Measurements from ENCODE around the gene ABLIM2.

Gene ABLIM2

GRCh38 chr4:8070736-8071718, 87.6 kb downstream of the ABLIM2 start:
- DNase-seq (ENCODE audit: low read depth in 2 of 2), result no peak

DNA sequence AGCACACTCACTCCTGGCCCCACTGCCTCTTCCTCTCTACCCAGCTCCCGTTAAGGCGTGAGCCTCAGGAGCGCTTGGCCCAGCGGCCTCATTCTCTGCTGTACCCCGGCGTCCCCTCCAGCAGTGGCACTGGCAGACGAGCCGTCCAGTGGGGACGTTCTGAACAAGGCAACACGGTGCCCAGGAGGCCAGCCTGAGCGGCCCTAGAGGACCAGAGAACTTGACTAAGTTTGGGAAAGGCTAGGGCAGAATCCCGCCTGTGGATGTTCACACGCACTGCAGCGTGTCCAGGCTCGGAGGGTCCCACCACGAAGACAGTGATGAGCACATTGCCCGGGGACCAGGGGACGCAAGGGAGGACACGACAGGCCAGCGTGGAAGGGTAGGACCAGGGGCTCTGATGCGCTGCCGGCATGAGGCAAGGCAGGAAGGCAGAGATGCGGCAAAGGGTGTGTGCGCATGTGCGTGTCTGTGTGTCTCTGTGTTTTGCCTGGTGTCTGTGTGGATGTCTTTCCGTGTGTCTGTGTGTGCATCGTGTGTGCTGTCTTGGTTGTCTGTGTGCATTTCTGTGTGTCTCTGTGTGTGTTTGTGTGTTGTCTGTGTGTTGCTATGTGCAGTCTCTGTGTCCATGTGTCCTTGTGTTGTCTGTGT, 89.4 kb downstream of the ABLIM2 start:
- no peak for DNase-seq (ENCODE audit: low read depth in 2 of 2)

DNA sequence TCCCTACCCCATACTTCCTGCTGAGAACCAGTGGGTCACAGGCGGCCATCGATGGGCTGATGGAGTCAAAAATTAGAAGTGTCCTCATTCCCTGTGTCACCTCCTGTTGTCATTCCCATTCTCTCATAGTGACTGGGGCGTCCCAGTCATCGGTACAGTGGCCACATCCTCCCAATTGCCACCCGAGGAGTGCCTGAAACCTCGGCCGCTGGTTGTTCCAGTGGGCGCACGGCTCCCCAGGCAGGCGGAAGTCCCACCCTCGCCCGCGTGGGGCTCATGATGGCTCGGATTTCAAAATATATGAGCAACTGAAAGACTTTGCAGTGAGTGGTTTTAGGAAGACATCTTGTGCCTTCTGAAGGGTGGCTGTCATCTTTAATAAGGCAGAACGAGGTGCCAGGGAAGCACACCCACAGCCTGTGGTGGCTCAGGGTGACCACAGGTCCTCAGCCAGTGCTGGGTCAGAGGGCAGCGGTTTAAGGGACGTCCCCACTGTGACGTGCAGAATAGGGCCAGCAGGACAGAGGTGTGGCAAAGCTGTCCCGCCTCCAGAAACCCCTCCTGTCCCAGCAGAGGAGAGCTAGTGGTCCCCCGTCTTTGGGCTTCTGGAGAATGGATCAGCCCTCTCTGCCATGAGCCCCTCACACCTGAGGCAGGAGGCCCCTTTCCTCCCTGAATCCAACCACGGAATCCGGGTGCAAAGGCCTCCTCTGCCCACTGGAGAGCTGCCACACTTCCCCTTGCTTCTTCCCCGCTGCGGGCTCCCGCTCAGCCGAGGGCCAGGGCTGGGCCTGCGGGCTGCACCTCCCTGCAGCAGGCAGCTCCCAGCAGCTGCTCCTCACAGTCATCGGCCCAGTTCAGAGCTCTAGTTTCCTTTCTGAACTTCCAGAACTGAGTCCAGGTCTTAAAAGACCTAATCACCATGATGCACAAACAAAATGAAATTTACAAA, 90.4 kb downstream of the ABLIM2 start:
- DNase-seq (ENCODE audit: low read depth in 2 of 2), result no peak

DNA sequence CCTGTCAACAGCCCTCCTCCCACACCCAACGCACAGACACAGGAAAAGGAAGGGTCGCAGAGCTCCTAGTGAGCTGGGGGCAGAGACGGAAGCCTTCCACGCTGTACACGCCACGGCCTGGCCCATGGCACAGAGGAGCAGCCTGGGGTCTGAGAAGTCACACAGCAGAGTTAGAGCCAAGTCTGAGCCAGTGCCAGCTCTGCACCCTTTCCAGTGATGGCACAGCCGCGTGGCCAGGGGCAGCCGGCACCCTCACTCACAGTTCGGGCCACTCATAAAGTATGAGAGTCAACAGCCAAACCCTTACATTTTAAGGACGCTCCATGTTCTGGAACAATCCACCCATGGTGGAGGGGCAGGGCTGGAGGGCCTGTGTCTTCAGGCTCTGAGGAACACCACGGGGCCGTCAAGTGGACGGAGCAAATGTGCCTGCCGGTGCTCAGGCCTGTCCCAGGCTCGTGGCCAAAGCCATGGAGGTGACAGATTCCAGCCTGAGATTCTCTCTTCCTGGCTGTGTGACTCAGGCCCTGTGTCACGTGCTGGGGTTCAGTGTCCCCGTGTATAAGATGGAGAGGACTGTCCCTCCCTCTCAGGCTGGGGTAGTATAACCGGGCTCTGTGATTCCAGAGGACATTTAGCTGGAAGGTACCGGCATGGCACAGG, 91.2 kb downstream of the ABLIM2 start:
- no peak for DNase-seq (ENCODE audit: low read depth in 2 of 2)

DNA sequence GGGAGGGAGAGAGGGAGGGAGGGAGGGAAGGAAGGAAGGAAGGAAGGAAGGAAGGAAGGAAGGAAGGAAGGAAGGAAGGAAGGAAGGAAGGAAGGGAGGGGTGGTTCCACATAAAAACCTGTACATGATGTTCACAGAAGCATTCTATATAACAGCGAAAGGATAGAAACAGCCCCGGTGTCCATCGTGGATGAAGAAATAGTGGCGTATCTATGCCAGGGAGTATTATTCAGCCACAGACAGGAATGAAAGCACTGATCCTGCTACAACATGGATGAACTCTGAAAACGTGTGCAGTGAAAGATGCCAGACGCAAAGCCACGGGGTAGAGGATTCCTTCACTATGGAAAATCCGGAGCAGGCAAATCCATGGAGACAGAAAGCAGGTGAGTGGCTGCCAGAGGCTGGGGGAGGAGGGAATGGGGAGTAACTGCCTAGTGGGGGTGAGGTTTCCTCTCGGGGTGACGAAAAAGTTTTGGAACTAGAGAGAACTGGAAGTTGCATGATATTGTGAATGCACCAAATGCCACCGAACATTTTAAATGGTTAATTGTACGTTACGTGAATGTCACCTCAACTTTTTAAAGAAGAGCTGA, 92.2 kb downstream of the ABLIM2 start:
- DNase-seq (ENCODE audit: low read depth in 2 of 2), result no peak

GRCh38 chr4:8063974-8064563, 94.5 kb downstream of the ABLIM2 start:
- DNase-seq (ENCODE audit: low read depth in 2 of 2), result no peak

DNA sequence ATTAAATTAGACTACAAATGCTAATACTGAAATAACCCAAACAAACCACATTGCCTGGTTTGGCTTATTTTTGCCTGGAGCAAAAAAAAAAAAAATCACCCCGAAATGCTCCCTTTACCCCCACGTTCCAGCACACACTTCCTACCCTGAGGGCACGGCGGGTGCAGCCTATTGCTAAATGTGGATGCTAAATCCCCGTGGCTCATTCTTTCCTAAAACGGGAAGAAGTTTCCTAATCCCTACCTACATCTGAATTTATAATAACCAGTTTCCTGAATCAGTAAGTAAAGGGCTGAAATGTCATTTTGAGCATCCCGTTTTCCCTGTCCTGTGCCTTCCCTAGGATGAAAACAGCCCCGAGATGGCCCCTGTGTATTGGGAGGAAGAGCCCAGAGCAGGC, 97.0 kb downstream of the ABLIM2 start:
- DNase-seq (ENCODE audit: low read depth in 2 of 2), result no peak

DNA sequence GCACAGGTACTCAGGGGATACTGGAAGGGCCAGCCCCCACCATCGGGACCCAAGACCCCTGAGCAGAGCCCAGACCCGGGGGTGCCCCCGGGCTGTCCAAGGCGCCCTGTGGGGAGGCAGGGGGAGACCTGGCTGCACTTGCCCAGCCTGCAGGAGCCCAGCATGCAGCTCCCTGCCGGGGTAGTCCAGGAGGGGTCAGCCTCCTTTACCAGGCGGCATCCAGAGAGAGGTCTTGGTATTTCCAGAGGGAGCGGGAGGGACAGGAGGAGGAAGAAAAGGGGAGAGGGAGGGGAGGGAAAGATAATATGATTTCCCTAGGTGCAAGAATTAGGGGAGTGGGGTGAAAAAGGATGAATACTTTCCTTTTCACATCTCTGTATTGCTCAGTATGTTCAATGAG, 97.5 kb downstream of the ABLIM2 start:
- DNase-seq (ENCODE audit: low read depth in 2 of 2), result no peak

DNA sequence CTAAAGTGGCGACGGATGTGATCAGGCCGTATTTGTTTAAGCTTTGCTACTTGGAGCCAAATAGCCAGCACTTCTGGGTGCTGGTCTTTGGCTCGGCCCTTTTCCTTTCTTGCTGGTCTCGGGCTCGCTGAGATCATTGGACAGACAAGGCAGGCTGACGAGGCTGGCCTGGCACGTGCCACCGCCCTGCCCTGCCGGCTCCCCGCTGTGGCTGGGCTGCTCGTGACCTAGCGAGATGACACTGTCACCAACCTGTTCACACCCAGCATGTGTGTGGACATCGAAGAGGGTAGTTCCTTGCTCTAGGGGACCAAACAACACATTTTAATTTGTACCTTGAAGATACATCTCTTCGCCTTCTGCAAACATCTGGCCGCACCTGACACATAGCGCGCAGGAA, 98.0 kb downstream of the ABLIM2 start:
- DNase-seq (ENCODE audit: low read depth in 2 of 2), result no peak

- DNase-seq (ENCODE audit: low read depth in 2 of 2), result no peak
Measured at GRCh38 chr4:8058031-8058479, 100.6 kb downstream of the ABLIM2 start.

GRCh38 chr4:8055206-8055605, 103.4 kb downstream of the ABLIM2 start:
- DNase-seq (ENCODE audit: low read depth in 2 of 2), result no peak

DNA sequence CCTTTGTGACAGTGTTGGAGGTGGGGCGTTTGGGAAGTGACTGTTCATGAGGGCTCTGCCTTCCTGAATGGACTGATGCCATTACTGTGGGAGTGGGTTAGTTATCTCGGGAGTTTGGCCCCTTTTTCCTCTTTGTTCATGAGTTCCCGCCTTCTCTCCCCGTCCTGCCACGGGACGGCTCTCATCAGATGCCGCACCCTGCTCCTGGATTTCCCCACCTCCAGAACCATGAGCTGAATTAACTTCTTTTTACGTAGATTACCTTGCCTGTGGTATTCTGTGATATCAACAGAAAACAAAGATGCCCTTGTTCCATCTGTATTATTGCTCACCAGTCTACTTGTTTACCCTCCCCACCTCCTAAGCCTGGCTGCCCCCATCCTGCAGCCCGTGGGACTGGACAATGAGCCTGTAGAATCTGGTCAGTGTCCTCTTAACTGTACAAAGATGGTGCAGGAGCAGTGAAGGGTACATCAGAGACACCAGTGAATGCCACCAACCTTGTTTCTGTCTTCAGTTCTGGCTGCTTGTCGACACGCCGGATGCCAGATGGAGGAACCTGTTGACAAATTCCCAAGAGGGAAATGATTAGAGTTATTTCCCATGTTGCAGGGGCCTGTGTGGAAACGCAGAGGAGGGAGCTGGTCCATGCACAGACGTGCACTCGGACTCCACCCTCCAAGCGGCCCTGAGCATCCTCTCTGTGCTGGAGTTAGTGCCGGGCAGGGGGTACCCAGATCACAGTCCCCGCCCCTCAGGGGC, 104.7 kb downstream of the ABLIM2 start:
- no peak for DNase-seq (ENCODE audit: low read depth in 2 of 2)

DNA sequence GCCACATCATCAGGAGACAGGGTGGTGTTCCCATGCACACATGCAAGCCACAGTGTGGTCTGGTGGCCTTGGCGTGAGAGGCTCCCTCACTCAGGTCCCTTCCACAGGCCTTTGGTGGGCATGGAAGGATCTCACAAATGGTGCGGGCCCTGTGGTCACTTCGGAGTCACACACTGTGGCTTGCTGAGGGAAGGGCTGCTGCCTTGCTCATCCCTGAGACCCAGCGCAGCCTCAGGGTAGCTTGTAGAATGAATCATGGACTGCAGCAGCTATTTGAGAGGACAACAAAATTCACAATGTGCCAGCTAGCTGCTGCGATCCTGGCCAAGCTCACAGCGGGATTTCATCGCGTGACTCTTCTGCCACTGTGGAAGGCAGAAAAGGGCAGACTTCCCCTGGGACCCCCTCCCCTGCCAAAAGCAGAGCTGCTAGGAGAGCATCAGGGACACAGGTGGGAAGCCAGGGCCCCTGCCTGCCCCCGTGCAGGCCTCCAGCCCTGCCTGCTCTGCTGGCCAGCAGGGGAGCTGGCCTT, 106.4 kb downstream of the ABLIM2 start:
- DNase-seq (ENCODE audit: low read depth in 2 of 2), result no peak

DNA sequence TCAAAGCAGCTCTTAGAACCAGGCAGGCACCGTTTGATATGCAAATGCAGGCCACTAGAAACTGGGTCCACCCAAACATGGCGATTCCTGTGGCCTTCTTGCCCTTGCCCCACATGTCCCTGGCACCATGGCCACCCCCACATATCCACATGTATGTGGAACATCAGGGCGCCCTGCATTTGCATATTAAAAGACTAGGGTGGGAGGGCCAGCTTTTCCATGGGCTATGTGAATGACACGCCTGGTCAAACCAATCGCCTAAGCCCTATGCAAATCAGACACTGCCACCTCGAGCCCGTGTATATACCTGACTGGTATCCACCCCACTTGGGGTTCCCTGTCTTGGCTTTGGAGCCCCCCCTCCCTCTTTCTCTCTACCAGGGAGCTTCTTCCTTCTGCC, 107.0 kb downstream of the ABLIM2 start:
- DNase-seq (ENCODE audit: low read depth in 2 of 2), result no peak

DNA sequence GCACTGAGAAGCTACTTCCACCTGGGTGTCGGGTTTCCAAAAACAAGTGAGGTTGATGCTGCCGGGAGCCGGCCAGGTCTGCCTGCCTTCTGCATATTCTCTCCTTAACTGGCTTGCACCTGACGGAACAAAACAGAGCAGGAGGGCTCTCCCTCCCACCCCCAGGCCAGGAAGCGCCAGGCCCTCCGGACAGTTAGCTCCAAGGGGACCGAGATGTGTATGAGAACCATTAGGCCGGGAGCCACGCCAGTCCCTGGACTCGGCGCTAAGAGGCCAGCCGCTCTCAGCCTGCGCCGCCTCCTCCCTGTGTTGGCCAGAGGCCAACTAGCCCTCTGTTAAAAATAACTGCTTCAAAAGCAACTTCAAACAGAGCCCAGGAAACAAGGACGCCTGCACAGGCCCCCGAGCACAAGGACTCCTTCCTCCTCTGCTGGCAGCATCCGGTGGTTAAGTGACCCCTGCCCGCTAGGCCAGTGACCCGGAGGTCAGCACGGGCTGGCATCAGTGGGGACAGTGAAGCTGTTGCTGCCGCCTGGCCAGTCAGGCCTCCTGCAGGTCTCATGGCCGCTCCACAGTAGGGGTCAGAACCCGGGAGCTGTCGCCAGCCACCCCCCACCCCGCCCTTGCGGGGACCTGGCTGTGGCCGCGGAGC, 107.9 kb downstream of the ABLIM2 start:
- DNase-seq (ENCODE audit: low read depth in 2 of 2), result no peak

GRCh38 chr4:8050180-8050554, 108.4 kb downstream of the ABLIM2 start:
- DNase-seq (ENCODE audit: low read depth in 2 of 2), result no peak

DNA sequence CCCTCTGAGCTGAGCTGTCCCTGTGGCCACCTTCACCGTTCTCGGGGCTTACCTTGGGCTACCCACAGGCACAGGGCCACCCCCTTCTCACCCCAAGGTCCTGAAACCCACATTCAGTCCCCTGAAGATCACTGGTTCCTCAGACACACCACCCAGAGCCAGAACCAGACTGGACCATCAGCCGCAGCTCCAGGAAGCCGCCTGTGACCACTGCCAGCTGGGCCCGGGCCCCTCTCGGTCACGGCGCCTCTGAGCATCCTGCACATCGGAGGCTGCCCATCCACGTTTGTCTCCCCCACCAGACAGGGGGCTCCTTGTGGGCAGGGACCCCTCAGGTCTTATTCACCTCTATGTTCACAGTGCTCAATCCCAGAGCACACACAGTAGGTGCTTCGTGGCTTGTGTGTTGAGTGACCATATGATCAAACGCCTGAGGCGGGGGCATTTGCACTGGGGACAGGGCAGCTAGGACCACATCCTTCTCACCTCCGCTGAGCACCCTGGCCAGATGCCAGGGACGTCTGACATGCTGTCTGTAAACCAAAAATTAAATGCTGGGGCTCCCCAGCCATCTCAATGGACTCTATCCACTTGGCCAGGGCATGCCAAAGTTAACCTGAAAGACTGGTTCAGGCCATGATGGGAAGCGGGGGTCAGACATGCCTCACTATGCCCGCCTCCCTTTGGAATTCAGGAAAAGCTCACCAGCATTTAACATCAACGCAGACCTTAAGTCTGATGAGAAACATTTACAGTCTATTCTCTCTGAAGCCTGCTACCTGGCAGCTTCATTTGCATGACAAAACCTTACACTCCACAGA, 109.5 kb downstream of the ABLIM2 start:
- no peak for DNase-seq (ENCODE audit: low read depth in 2 of 2)
